HepG2 (cell line): ENCODE results near the gene ANTXR1. TPM values are rescaled to one million over a fixed set of nuclear protein-coding genes. Genes with fewer than 3 reads are reported as not detected.

Experiments used
- AHR ChIP-seq: IDR thresholded peaks from 2 replicates; pipeline ENCODE4 v1.6.1; 2018; ENCODE audit warnings: missing genetic modification reagents, missing compliant biosample characterization
- BCL3 ChIP-seq: sonication (generic); formaldehyde crosslinking; IDR thresholded peaks from 2 replicates; pipeline ENCODE4 v1.5.1; 2020; ENCODE audit warnings: mild to moderate bottlenecking, missing genetic modification reagents, moderate library complexity
- BCL6 ChIP-seq: IDR thresholded peaks from 2 replicates; pipeline ENCODE4 v1.6.1; 2016; ENCODE audit warnings: missing genetic modification reagents, missing compliant biosample characterization
- CENPBD1 ChIP-seq: sonication (generic); formaldehyde crosslinking; IDR thresholded peaks from 2 replicates; pipeline ENCODE4 v1.8.0; 2022; ENCODE audit warnings: missing genetic modification reagents, low read depth, mild to moderate bottlenecking, borderline replicate concordance
- FOXJ3 ChIP-seq: sonication (generic); formaldehyde crosslinking; IDR thresholded peaks from 2 replicates; pipeline ENCODE4 v1.4.0; 2020; ENCODE audit warnings: missing genetic modification reagents, mild to moderate bottlenecking, borderline replicate concordance
- HNF4G ChIP-seq, 2 experiments: sonication (generic) in 1 of 2; formaldehyde crosslinking in 1 of 2; IDR thresholded peaks; 2 replicates each; pipeline versions ENCODE4 v1.4.0 to v1.6.1; 2011 to 2020; ENCODE audit warnings: borderline replicate concordance in 2 of 2, low read depth in 2 of 2, mild to moderate bottlenecking in 2 of 2, low read length in 1 of 2, missing genetic modification reagents in 1 of 2, moderate library complexity in 1 of 2
- NFIC ChIP-seq: IDR thresholded peaks from 2 replicates; pipeline ENCODE4 v1.6.1; 2012; ENCODE audit warnings: mild to moderate bottlenecking, low read length, inconsistent platforms
- SAFB2 ChIP-seq: sonication (generic); formaldehyde crosslinking; IDR thresholded peaks from 2 replicates; pipeline ENCODE4 v1.5.1; 2020; ENCODE audit warnings: missing genetic modification reagents, low read depth, mild to moderate bottlenecking, borderline replicate concordance
- SMAD1 ChIP-seq: sonication (generic); formaldehyde crosslinking; IDR thresholded peaks from 2 replicates; pipeline ENCODE4 v1.4.0; 2020; ENCODE audit warnings: missing genetic modification reagents, low read depth, mild to moderate bottlenecking, borderline replicate concordance
- SP4 ChIP-seq: sonication (generic); formaldehyde crosslinking; IDR thresholded peaks from 2 replicates; pipeline ENCODE4 v1.8.1; 2023; ENCODE audit warnings: mild to moderate bottlenecking, missing genetic modification reagents
- SRSF1 ChIP-seq: fragments of 200-400 bp; formaldehyde crosslinking; optimal IDR thresholded peaks from 2 replicates; pipeline ENCODE3; 2017; ENCODE audit warnings: mild to moderate bottlenecking, low read depth, low read length, moderate library complexity
- TCF12 ChIP-seq, 2 experiments: fragments of 450-650 bp in 1 of 2; sonication (generic) in 1 of 2; formaldehyde crosslinking in 1 of 2; IDR thresholded peaks; 2 replicates each; pipeline versions ENCODE4 v1.6.1 to v1.8.0; 2017 to 2022; ENCODE audit warnings: antibody characterized with exemption in 1 of 2, mild to moderate bottlenecking in 1 of 2, missing genetic modification reagents in 1 of 2, moderate library complexity in 1 of 2
- ZNF513 ChIP-seq: sonication (generic); formaldehyde crosslinking; conservative IDR thresholded peaks from 2 replicates; pipeline ENCODE4 v1.5.0; 2020; ENCODE audit warnings: missing genetic modification reagents
- ZNF547 ChIP-seq: sonication (generic); formaldehyde crosslinking; IDR thresholded peaks from 2 replicates; pipeline ENCODE4 v1.5.1; 2020; ENCODE audit warnings: mild to moderate bottlenecking, missing genetic modification reagents
- ZNF703 ChIP-seq: sonication (generic); formaldehyde crosslinking; IDR thresholded peaks from 2 replicates; pipeline ENCODE4 v1.5.1; 2020; ENCODE audit warnings: missing genetic modification reagents, mild to moderate bottlenecking, moderate library complexity, borderline replicate concordance
- ZNF746 ChIP-seq: sonication (generic); formaldehyde crosslinking; IDR thresholded peaks from 2 replicates; pipeline ENCODE4 v1.8.0; 2022; ENCODE audit warnings: mild to moderate bottlenecking, missing genetic modification reagents
- polyA plus RNA-seq, 8 experiments: library from polyadenylated mRNA; depleted of rRNA in 3 of 8; stranded (reverse) in 7 of 8; unstranded in 1 of 8; fragments of >200 nt; fragmentation: Illumina TruSeq in 4 of 8; extraction: Trizol in 4 of 8; gene quantifications; 2 replicates each; pipeline versions ENCODE4 v1.2.1 to v1.2.3, GENCODE V29; 2011 to 2016; ENCODE audit warnings: low read depth in 4 of 8, missing spikeins in 1 of 8, mixed read lengths in 1 of 8; ENCODE audit not compliant: insufficient read depth in 1 of 8
- total RNA-seq, 5 experiments: library from RNA; depleted of rRNA; stranded (reverse); fragments of >200 nt; fragmentation: Illumina TruSeq; extraction: Trizol; gene quantifications; 2 replicates each; pipeline ENCODE4 v1.2.3, GENCODE V29; 2016; ENCODE audit warnings: low read depth in 1 of 5
- TF ChIP-seq, protein P1 (sequence below): sonication (generic); formaldehyde crosslinking; IDR thresholded peaks from 2 replicates; pipeline ENCODE4 v1.8.1; 2023; ENCODE audit warnings: mild to moderate bottlenecking, inconsistent platforms, moderate library complexity, missing genetic modification reagents, borderline replicate concordance
- TF ChIP-seq, protein P2 (sequence below): sonication (generic); formaldehyde crosslinking; IDR thresholded peaks from 2 replicates; pipeline ENCODE4 v1.4.0; 2020; ENCODE audit warnings: mild to moderate bottlenecking, missing genetic modification reagents
- TF ChIP-seq, protein P3 (sequence below): sonication (generic); formaldehyde crosslinking; IDR thresholded peaks from 2 replicates; pipeline ENCODE4 v1.4.0; 2020; ENCODE audit warnings: missing genetic modification reagents

ANTXR1 gene
- total and polyA plus RNA-seq, 2 of the 13 experiments (the other 11 are each of a cell fraction or from before 2014, with no cell fraction given): 4.5 to 12.7 TPM

DNA sequence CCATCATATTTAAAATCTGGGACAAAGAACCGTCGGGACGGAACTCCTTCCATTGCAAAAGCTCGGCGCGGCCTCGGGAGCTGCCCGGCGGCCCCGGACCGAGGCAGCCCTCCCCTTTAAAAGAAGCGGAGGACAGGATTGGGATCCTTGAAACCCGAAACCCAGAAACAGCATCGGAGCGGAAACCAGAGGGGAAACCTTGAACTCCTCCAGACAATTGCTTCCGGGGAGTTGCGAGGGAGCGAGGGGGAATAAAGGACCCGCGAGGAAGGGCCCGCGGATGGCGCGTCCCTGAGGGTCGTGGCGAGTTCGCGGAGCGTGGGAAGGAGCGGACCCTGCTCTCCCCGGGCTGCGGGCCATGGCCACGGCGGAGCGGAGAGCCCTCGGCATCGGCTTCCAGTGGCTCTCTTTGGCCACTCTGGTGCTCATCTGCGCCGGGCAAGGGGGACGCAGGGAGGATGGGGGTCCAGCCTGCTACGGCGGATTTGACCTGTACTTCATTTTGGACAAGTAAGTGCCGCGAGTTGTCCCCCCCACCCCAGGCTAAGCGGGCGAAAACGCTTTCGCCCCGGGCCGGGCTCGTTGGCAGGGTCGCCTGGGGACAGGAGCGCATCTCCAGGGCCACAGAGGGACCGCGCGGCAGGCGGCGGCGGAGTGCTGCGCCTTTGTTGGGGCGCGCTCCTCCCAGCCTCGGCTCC lies at the start of gene ANTXR1 (continued):
- TF ChIP-seq, protein P1, sequence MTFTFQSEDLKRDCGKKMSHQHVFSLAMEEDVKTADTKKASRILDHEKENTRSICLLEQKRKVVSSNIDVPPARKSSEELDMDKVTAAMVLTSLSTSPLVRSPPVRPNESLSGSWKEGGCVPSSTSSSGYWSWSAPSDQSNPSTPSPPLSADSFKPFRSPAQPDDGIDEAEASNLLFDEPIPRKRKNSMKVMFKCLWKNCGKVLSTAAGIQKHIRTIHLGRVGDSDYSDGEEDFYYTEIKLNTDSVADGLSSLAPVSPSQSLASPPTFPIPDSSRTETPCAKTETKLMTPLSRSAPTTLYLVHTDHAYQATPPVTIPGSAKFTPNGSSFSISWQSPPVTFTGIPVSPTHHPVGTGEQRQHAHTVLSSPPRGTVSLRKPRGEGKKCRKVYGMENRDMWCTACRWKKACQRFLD (CRISPR knock-in tag): peak; percentile 42; the same call in 1 of the 2 replicates
- TF ChIP-seq SMAD1 (CRISPR knock-in tag) (no peak), SRSF1 (peak; percentile 63), HNF4G (IDR thresholded peaks at IDR 0.05; ENCODE audit: borderline replicate concordance, low read depth, low read length) (no peak), HNF4G (CRISPR knock-in tag; IDR thresholded peaks at IDR 0.05; ENCODE audit: borderline replicate concordance, low read depth) (0 out of 2 replicates have a peak, but pooled peaks have one; percentile 32), NFIC (no peak), ZNF513 (no peak), CENPBD1 (no peak), BCL3 (CRISPR knock-in tag) (peak; percentile 74; the same call in 1 of the 2 replicates), ZNF547 (CRISPR knock-in tag) (peak; percentile 74), AHR (CRISPR knock-in tag) (0 out of 2 replicates have a peak, but pooled peaks have one; percentile 71), ZNF703 (CRISPR knock-in tag) (no peak), ZNF746 (CRISPR knock-in tag) (no peak), TCF12 (IDR thresholded peaks at IDR 0.05) (no peak), TCF12 (CRISPR knock-in tag; IDR thresholded peaks at IDR 0.05) (no peak), BCL6 (no peak), FOXJ3 (no peak), SAFB2 (CRISPR knock-in tag) (0 out of 2 replicates have a peak, but pooled peaks have one; percentile 43), SP4 (CRISPR knock-in tag) (peak; percentile 53; the same call in 1 of the 2 replicates)
- TF ChIP-seq, protein P2, sequence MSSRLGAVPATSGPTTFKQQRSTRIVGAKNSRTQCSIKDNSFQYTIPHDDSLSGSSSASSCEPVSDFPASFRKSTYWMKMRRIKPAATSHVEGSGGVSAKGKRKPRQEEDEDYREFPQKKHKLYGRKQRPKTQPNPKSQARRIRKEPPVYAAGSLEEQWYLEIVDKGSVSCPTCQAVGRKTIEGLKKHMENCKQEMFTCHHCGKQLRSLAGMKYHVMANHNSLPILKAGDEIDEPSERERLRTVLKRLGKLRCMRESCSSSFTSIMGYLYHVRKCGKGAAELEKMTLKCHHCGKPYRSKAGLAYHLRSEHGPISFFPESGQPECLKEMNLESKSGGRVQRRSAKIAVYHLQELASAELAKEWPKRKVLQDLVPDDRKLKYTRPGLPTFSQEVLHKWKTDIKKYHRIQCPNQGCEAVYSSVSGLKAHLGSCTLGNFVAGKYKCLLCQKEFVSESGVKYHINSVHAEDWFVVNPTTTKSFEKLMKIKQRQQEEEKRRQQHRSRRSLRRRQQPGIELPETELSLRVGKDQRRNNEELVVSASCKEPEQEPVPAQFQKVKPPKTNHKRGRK: 0 out of 2 replicates have a peak, but pooled peaks have one; percentile 35
- TF ChIP-seq, protein P3, sequence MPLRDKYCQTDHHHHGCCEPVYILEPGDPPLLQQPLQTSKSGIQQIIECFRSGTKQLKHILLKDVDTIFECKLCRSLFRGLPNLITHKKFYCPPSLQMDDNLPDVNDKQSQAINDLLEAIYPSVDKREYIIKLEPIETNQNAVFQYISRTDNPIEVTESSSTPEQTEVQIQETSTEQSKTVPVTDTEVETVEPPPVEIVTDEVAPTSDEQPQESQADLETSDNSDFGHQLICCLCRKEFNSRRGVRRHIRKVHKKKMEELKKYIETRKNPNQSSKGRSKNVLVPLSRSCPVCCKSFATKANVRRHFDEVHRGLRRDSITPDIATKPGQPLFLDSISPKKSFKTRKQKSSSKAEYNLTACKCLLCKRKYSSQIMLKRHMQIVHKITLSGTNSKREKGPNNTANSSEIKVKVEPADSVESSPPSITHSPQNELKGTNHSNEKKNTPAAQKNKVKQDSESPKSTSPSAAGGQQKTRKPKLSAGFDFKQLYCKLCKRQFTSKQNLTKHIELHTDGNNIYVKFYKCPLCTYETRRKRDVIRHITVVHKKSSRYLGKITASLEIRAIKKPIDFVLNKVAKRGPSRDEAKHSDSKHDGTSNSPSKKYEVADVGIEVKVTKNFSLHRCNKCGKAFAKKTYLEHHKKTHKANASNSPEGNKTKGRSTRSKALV (CRISPR knock-in tag): peak; percentile 100
